ENCODE data around the gene RAD23A. TPM values are rescaled to one million over a fixed set of nuclear protein-coding genes. Genes with fewer than 3 reads are reported as not detected.

The RAD23A gene
- total RNA-seq, 2 experiments from 2014 or later, result 90.0 to 92.7 TPM

GRCh38 chr19:12983542-12984142, 38.0 kb downstream of the RAD23A start:
- Mint-ChIP-seq H3K27ac (no peak overlapping the region), H3K4me1 (ENCODE audit: low read depth) (no peaks in the 10 kb centered on the region), H3K9me3 (no peaks in the 10 kb centered on the region), H3K27me3 (peaks cover 5% of the 10 kb centered on the region), H3K4me3 (no peak overlapping the region), H3K36me3 (ENCODE audit: low read depth) (no peaks in the 10 kb centered on the region)
- POLR2A ChIA-PET, result no interaction called here
- CTCF ChIA-PET, result interaction anchor here (0.5 to 1.6 kb wide), 4 partner anchors 18 to 110 kb away, joined by 4 to 10 read pairs (median 6); no protein-coding TSS in a partner anchor
- DNase-seq (peak; percentile 66 to 93 (median 82)), ATAC-seq (ENCODE audit: poor library complexity) (peak; percentile 86)
- H3K36me3 ChIP-seq (ENCODE audit: insufficient read depth, low read length), result no peaks in the 10 kb centered on the region
- no peak overlapping the region for H3K4me3 ChIP-seq (ENCODE audit: low read length)
- peaks cover 0 to 5% of the 10 kb centered on the region in 2 experiments for H3K9me3 ChIP-seq (ENCODE audit: control insufficient read depth in 1 of 2, insufficient read depth in 1 of 2, low read length in 2 of 2)
- peaks cover 16% of the 10 kb centered on the region for H3K4me1 ChIP-seq (ENCODE audit: insufficient read depth, low read length)
- peaks cover 0 to 2% of the 10 kb centered on the region in 2 experiments for H3K27me3 ChIP-seq (ENCODE audit: control insufficient read depth in 1 of 2, insufficient read depth in 2 of 2, low read length in 2 of 2)
- peak; percentile 71 for TF ChIP-seq CTCF (IDR thresholded peaks at IDR 0.05)
- intact Hi-C loops (cut with DNase I, micrococcal nuclease), result loop anchor here (1.0 to 10.0 kb wide), 4 partner anchors 51 to 449 kb away; no protein-coding TSS in a partner anchor
- H3K27ac ChIP-seq (ENCODE audit: low read depth in 1 of 2, low read length in 2 of 2), result no peak overlapping the region

- no peaks in the 10 kb centered on the region for H3K4me1 Mint-ChIP-seq (ENCODE audit: low read depth)
Measured at GRCh38 chr19:12984143-12984627, 38.5 kb downstream of the RAD23A start.

GRCh38 chr19:12984683-12985048, 39.0 kb downstream of the RAD23A start:
- ChIA-PET CTCF (interaction anchor here (0.5 to 1.1 kb wide), 3 partner anchors 45 to 140 kb away, joined by 3 to 6 read pairs (median 4); no protein-coding TSS in a partner anchor), POLR2A (no interaction called here)
- Mint-ChIP-seq H3K27ac (no peak overlapping the region), H3K4me1 (ENCODE audit: low read depth) (no peaks in the 10 kb centered on the region), H3K9me3 (no peaks in the 10 kb centered on the region), H3K36me3 (ENCODE audit: low read depth) (no peaks in the 10 kb centered on the region), H3K4me3 (no peak overlapping the region), H3K27me3 (peaks cover 5% of the 10 kb centered on the region)
- intact Hi-C loops (cut with DNase I, micrococcal nuclease), result loop anchor here (5.0 to 10.0 kb wide), 3 partner anchors 48 to 448 kb away; no protein-coding TSS in a partner anchor
- H3K36me3 ChIP-seq (ENCODE audit: insufficient read depth, low read length), result no peaks in the 10 kb centered on the region
- TF ChIP-seq CTCF (IDR thresholded peaks at IDR 0.05), result no peak
- ATAC-seq (ENCODE audit: poor library complexity) (no peak), DNase-seq (peak in 1 of 14 experiments; percentile 40)
- H3K27ac ChIP-seq (ENCODE audit: low read depth in 1 of 2, low read length in 2 of 2), result no peak overlapping the region
- H3K4me3 ChIP-seq (ENCODE audit: low read length), result no peak overlapping the region
- H3K27me3 ChIP-seq (ENCODE audit: control insufficient read depth in 1 of 2, insufficient read depth in 2 of 2, low read length in 2 of 2), result peaks cover 0 to 2% of the 10 kb centered on the region in 2 experiments
- H3K9me3 ChIP-seq (ENCODE audit: control insufficient read depth in 1 of 2, insufficient read depth in 1 of 2, low read length in 2 of 2), result peaks cover 0 to 5% of the 10 kb centered on the region in 2 experiments
- H3K4me1 ChIP-seq (ENCODE audit: insufficient read depth, low read length), result peaks cover 16% of the 10 kb centered on the region

More at GRCh38 chr19:12984143-12984627, 38.5 kb downstream of the RAD23A start:
- ATAC-seq (ENCODE audit: poor library complexity) (no peak), DNase-seq (peak in 2 of 14 experiments; percentile 31 to 52)
- no peak for TF ChIP-seq CTCF (IDR thresholded peaks at IDR 0.05)
- H3K4me3 Mint-ChIP-seq, result no peak overlapping the region
- Histone ChIP-seq H3K27me3 (ENCODE audit: control insufficient read depth in 1 of 2, insufficient read depth in 2 of 2, low read length in 2 of 2) (peaks cover 0 to 2% of the 10 kb centered on the region in 2 experiments), H3K27ac (ENCODE audit: low read depth in 1 of 2, low read length in 2 of 2) (no peak overlapping the region), H3K4me3 (ENCODE audit: low read length) (no peak overlapping the region), H3K9me3 (ENCODE audit: control insufficient read depth in 1 of 2, insufficient read depth in 1 of 2, low read length in 2 of 2) (peaks cover 0 to 5% of the 10 kb centered on the region in 2 experiments), H3K4me1 (ENCODE audit: insufficient read depth, low read length) (peaks cover 16% of the 10 kb centered on the region), H3K36me3 (ENCODE audit: insufficient read depth, low read length) (no peaks in the 10 kb centered on the region)
- POLR2A ChIA-PET, result no interaction called here
- H3K27me3 Mint-ChIP-seq, result peaks cover 5% of the 10 kb centered on the region
- intact Hi-C loops (cut with DNase I, micrococcal nuclease), result loop anchor here (5.0 to 10.0 kb wide), 2 partner anchors 51 to 448 kb away; no protein-coding TSS in a partner anchor
- H3K36me3 Mint-ChIP-seq (ENCODE audit: low read depth), result no peaks in the 10 kb centered on the region
- CTCF ChIA-PET, result interaction anchor here (0.5 to 1.6 kb wide), 4 partner anchors 19 to 110 kb away, joined by 4 to 10 read pairs (median 6); no protein-coding TSS in a partner anchor
- H3K9me3 Mint-ChIP-seq, result no peaks in the 10 kb centered on the region
- H3K27ac Mint-ChIP-seq, result no peak overlapping the region

Data from CD4-positive, alpha-beta T cell (primary cell).